NB4 (cell line): ENCODE data around the gene THUMPD1.
A peak's percentile ranks its signal among the peaks of the same experiment; 100 is the strongest.

Experiments used
- DNase-seq: peaks from one replicate; pipeline ENCODE4 v3.0.0; 2010; ENCODE audit warnings: low read depth
- H3K4me3 ChIP-seq: one replicate; pipeline ENCODE4 v1.5.1; 2011; ENCODE audit warnings: mild to moderate bottlenecking, low read depth, low read length, moderate library complexity
- CTCF ChIP-seq: IDR thresholded peaks from one replicate; pipeline ENCODE4 v1.5.1; 2012; ENCODE audit warnings: low read depth, low read length
- MAX ChIP-seq: IDR thresholded peaks from 2 replicates; pipeline ENCODE4 v1.6.1; 2011; ENCODE audit warnings: low read depth, low read length
- MYC ChIP-seq: IDR thresholded peaks from 2 replicates; pipeline ENCODE4 v1.6.1; 2011; ENCODE audit warnings: low read depth, low read length
- POLR2A ChIP-seq: IDR thresholded peaks from 2 replicates; pipeline ENCODE4 v1.6.1; 2011; ENCODE audit warnings: mild to moderate bottlenecking; ENCODE audit not compliant: insufficient read length; ENCODE audit errors: extremely low read depth

THUMPD1 gene

GRCh38 chr16:20744922-20745440, 3.4 kb upstream of the THUMPD1 start:
- peak; percentile 77 for DNase-seq
- TF ChIP-seq POLR2A (no peak), CTCF (no peak), MAX (no peak), MYC (0 out of 2 replicates have a peak, but pooled peaks have one; percentile 30)
- H3K4me3 ChIP-seq = no peak overlapping the region

- DNase-seq = no peak
- no peak overlapping the region for H3K4me3 ChIP-seq
- TF ChIP-seq POLR2A (no peak), CTCF (no peak), MYC (no peak), MAX (no peak)
Measured at GRCh38 chr16:20743591-20743990, 2.0 kb upstream of the THUMPD1 start.

DNA sequence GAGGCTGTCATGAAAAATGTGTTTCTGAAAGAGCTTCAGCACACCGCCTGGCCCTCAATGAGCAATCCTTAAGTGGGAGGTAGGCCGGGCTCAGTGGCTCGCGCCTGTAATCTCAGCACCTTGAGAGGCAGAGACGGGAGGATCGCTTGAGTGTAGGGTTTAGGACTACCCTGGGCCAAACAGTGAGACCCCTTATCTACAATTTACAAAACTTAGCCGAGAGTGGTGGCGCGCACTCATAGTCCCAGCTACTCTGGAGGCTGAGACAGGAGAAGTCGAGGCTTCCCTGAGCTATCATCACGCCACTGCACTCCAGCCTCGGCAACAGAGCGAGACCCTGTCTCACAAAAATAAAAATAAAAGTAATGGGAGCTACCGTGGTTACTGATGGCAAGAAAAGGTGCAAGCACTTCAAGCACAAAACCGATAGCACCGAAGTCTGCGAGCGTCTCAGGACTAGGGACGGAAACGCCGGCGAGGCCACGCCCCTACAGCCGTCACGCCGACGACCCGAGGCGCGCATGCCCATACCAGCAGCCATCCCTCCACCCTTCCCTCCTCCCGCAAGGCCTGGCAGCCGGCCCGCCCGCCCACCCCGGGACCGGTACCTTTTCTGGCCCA, 607 bp downstream of the THUMPD1 start:
- H3K4me3 ChIP-seq = peak overlapping the region; percentile 91
- TF ChIP-seq CTCF (no peak), POLR2A (no peak), MAX (peak; percentile 39; the same call in 1 of the 2 replicates), MYC (no peak)
- DNase-seq = peak; percentile 85

- no peak for TF ChIP-seq MAX
- peak; percentile 26 for TF ChIP-seq CTCF
- H3K4me3 ChIP-seq = peak overlapping the region; percentile 91
- peak; percentile 36 for DNase-seq
Measured at GRCh38 chr16:20740007-20740883, 1.4 kb downstream of the THUMPD1 start.

DNA sequence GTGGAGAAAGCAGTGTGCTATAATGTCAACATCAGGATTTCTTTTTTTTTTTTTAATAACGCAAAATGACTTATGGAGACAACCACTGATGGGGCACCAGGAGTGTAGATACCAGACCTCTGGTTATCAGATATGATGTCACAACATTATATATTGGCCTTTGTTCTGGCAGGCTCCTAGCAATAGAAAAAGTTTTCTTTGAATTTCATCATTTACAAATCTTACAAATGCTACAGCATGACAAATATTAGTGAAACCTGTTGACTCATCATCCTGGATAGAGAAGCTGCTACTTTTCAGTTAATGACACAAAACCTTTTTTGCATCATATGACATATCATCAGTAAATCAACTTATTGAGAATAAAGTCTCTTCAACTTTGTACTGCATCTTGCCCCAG, 6.1 kb downstream of the THUMPD1 start:
- no peak for DNase-seq
- H3K4me3 ChIP-seq = no peak overlapping the region
- TF ChIP-seq MAX (no peak), CTCF (no peak), MYC (no peak), POLR2A (no peak)
